HG03139 (cell line): ENCODE results near the gene PHLDB2.
A peak's percentile ranks its signal among the peaks of the same experiment; 100 is the strongest.

Experiments
- ATAC-seq: cut with Tn5 transposase; IDR thresholded peaks from one replicate; pipeline ENCODE4 v1.9.1; 2021; ENCODE audit not compliant: unreplicated experiment

Gene PHLDB2

DNA sequence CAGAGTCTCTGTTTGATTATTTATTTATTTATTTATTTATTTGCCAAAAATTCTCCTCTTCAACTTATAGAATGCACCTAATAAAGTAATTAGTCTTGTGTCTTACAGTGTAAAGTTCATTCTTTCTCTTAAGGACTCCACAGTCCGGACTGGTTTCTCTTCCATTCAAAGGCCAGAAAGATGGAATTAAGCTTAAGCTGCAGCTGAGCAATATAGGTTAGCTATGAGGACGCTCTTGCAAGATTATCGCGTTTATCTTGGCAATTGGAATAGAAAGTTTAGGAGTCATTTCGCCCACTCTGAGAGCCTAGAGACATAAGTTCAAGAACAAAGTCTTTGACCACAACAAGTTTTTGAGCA lies 154.7 kb downstream of the PHLDB2 start:
- peak; percentile 20 for ATAC-seq

GRCh38 chr3:112017091-112017490 lies 158.0 kb downstream of the PHLDB2 start:
- no peak for ATAC-seq

DNA sequence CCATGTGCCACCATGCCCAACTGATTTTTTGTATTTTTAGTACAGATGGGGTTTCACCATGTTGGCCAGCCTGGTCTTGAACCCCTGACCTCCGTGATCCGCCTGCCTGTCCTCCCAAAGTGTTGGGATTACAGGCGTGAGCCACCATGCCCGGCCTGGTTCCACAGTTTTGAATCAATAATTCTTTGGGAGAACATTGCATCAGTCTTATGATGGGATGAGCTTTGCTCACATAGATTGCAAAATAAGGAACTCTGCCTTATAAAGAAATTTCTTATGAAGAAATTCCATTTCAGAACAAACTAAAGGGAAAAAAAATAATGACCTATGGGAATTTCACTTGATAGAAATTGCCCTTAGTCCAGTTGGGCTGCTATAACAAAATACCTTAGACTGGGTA lies 159.6 kb downstream of the PHLDB2 start:
- ATAC-seq: no peak

- no peak for ATAC-seq
Observed at GRCh38 chr3:112019716-112020115, 160.7 kb downstream of the PHLDB2 start.

- no peak for ATAC-seq
Observed at GRCh38 chr3:112020674-112021085, 161.6 kb downstream of the PHLDB2 start.
